GM12878 (cell line): ENCODE measurements around the gene CD63. TPM values are rescaled to one million over a fixed set of nuclear protein-coding genes. Genes with fewer than 3 reads are reported as not detected.

Source experiments
- ATAC-seq: fragments of 200-7000 bp; cut with Tn5 transposase; 3 replicates; pipeline ENCODE4 v1.9.1; 2020; ENCODE audit warnings: mild to moderate bottlenecking, moderate library complexity
- BruUV-seq: library from RNA; stranded (reverse); fragments of 400-500 nt; replicated peaks from 2 replicates; lab custom pipeline; 2021; lab: Mats Ljungman, UMichigan
- CTCF ChIA-PET: fragments of 300-600 bp; sonication (Branson Sonifier 250); formaldehyde crosslinking; extraction: SDS; loops from one replicate; lab custom pipeline; 2021; ENCODE audit warnings: inconsistent platforms; lab: Yijun Ruan, JAX
- POLR2A ChIA-PET: fragments of 350-600 bp; formaldehyde crosslinking; extraction: SDS; loops from one replicate; lab custom pipeline; 2021; ENCODE audit warnings: inconsistent platforms; lab: Charles Lee
- RAD21 ChIA-PET: fragments of 300-600 bp; sonication (Branson Sonifier 250); formaldehyde crosslinking; loops from one replicate; lab custom pipeline; 2023; ENCODE audit warnings: antibody characterized with exemption; ENCODE audit not compliant: unreplicated experiment; lab: Charles Lee
- SMC1A ChIA-PET: fragments of 300-600 bp; sonication (Branson Sonifier 250); formaldehyde crosslinking; loops from one replicate; lab custom pipeline; 2023; ENCODE audit not compliant: unreplicated experiment, uncharacterized antibody; lab: Charles Lee
- DNase-seq: peaks from one replicate; pipeline ENCODE4 v3.0.0-alpha.2; 2011; ENCODE audit warnings: low read depth, low spot score
- FAIRE-seq: peaks from 3 replicates; lab custom pipeline; 2011; peaks lifted over from hg19 to GRCh38; lab: Jason Lieb, UNC
- H2AFZ ChIP-seq: 2 replicates; pipeline ENCODE4 v1.6.0; 2011; ENCODE audit warnings: low read depth, low read length, control low read depth; ENCODE audit not compliant: control insufficient read depth
- H3K27ac ChIP-seq: 2 replicates; pipeline ENCODE4 v1.5.1; 2011; ENCODE audit warnings: control low read depth; ENCODE audit not compliant: control insufficient read depth, insufficient read depth
- H3K27me3 ChIP-seq, 2 experiments: replicated peaks in 1 of 2; 2 replicates each; pipeline versions ENCODE4 v1.6.0 to v1.6.1; 2011; ENCODE audit warnings: low read length in 1 of 2; ENCODE audit not compliant: control insufficient read depth in 2 of 2, insufficient read depth in 2 of 2
- H3K36me3 ChIP-seq, 2 experiments: 2 replicates each; pipeline ENCODE4 v1.5.1; 2011; ENCODE audit warnings: low read length in 1 of 2; ENCODE audit not compliant: control insufficient read depth in 2 of 2, insufficient read depth in 2 of 2
- H3K4me1 ChIP-seq: 2 replicates; pipeline ENCODE4 v1.6.1; 2011; ENCODE audit warnings: mild to moderate bottlenecking, low read length, moderate library complexity, mixed read lengths; ENCODE audit not compliant: control insufficient read depth, insufficient read depth
- H3K4me2 ChIP-seq: 2 replicates; pipeline ENCODE4 v1.6.0; 2011; ENCODE audit warnings: control low read depth; ENCODE audit not compliant: control insufficient read depth, insufficient read depth
- H3K4me3 ChIP-seq: fragments of 200-600 bp; sonication (generic); 2 replicates; pipeline ENCODE4 v1.5.1; 2016
- H3K79me2 ChIP-seq: 2 replicates; pipeline ENCODE4 v1.6.0; 2011; ENCODE audit warnings: low read length; ENCODE audit not compliant: control insufficient read depth, insufficient read depth
- H3K9ac ChIP-seq: 2 replicates; pipeline ENCODE4 v1.8.0; 2011; ENCODE audit warnings: low read length, control low read depth, mixed read lengths; ENCODE audit not compliant: control insufficient read depth, insufficient read depth
- H3K9me3 ChIP-seq: replicated peaks from 3 replicates; pipeline ENCODE4 v1.5.1; 2011; ENCODE audit warnings: mild to moderate bottlenecking, low read length; ENCODE audit not compliant: control insufficient read depth, insufficient read depth
- H4K20me1 ChIP-seq: 2 replicates; pipeline ENCODE4 v1.6.0; 2011; ENCODE audit not compliant: control insufficient read depth, insufficient read depth
- CREM ChIP-seq: IDR thresholded peaks from 2 replicates; pipeline ENCODE4 v1.6.1; 2014; ENCODE audit warnings: antibody characterized with exemption, low read depth
- HDAC2 ChIP-seq: fragments of 200-600 bp; sonication (generic); IDR thresholded peaks from 2 replicates; pipeline ENCODE4 v1.6.1; 2017
- NR2C2 ChIP-seq: IDR thresholded peaks from 2 replicates; pipeline ENCODE4 v1.6.1; 2011; ENCODE audit warnings: borderline replicate concordance, low read depth; ENCODE audit not compliant: control insufficient read depth, insufficient read length
- RBBP5 ChIP-seq: fragments of 200-600 bp; sonication (generic); conservative IDR thresholded peaks from 2 replicates; pipeline ENCODE4 v1.6.1; 2016
- SMC3 ChIP-seq: IDR thresholded peaks from 2 replicates; pipeline ENCODE4 v1.6.1; 2011; ENCODE audit warnings: low read length, improper control_type of control experiment, borderline replicate concordance
- SRF ChIP-seq, 2 experiments: IDR thresholded peaks; 2 replicates each; pipeline ENCODE4 v1.6.1; 2011; ENCODE audit warnings: low read depth in 2 of 2, low read length in 2 of 2, mild to moderate bottlenecking in 1 of 2, moderate library complexity in 1 of 2
- SUZ12 ChIP-seq: fragments of 200-600 bp; sonication (generic); IDR thresholded peaks from one replicate; pipeline ENCODE4 v1.6.1; 2018; ENCODE audit warnings: antibody characterized with exemption, mild to moderate bottlenecking; ENCODE audit not compliant: unreplicated experiment
- ZBED1 ChIP-seq: IDR thresholded peaks from 2 replicates; pipeline ENCODE4 v1.6.1; 2016; ENCODE audit warnings: borderline replicate concordance
- WGBS: methylation state at CpG from one replicate; pipeline ENCODE4 v1.1.6; 2016; ENCODE audit warnings: low lambda C conversion rate; ENCODE audit not compliant: insufficient replicate concordance, insufficient coverage; ENCODE audit errors: missing lambda C conversion rate; 5-methylcytosine and 5-hydroxymethylcytosine counted together
- in situ Hi-C: fragments of 300-500 bp; cut with MboI; formaldehyde crosslinking; loops from 9 replicates; pipeline ENCODE4 v1.14.3; 2018; ENCODE audit warnings: mixed read lengths
- intact Hi-C: fragments of 100-400 bp; cut with micrococcal nuclease; formaldehyde crosslinking; loops from one replicate; pipeline ENCODE4 v1.14.2; 2022; ENCODE audit not compliant: unreplicated experiment
- polyA plus RNA-seq, 11 experiments: library from polyadenylated mRNA; depleted of rRNA in 4 of 11; unstranded in 6 of 11; stranded (reverse) in 5 of 11; fragments of >200 nt; fragmentation: Nextera tagmentation in 4 of 11; fragmentation: Illumina TruSeq in 1 of 11; extraction: Ambion mirVana in 4 of 11; extraction: Trizol in 1 of 11; gene quantifications; 1 replicate in 1 of 11; 2 replicates in 10 of 11; pipeline versions ENCODE4 v1.2.1 to v1.2.3, GENCODE V29; 2011 to 2016; ENCODE audit warnings: inconsistent platforms in 2 of 11, missing spikeins in 2 of 11, low read depth in 1 of 11
- total RNA-seq, 4 experiments: library from RNA; depleted of rRNA in 3 of 4; stranded (reverse); fragments of >200 nt in 3 of 4; fragmentation: Illumina TruSeq in 1 of 4; extraction: Trizol in 1 of 4; gene quantifications; 2 replicates each; pipeline versions ENCODE4 v1.2.1 to v1.2.3, GENCODE V29; 2013 to 2021

The CD63 gene
- total and polyA plus RNA-seq, 10 of the 15 experiments (the other 5 are each of a cell fraction or from before 2014, with no cell fraction given) = 147 to 220 (median 183) TPM

DNA sequence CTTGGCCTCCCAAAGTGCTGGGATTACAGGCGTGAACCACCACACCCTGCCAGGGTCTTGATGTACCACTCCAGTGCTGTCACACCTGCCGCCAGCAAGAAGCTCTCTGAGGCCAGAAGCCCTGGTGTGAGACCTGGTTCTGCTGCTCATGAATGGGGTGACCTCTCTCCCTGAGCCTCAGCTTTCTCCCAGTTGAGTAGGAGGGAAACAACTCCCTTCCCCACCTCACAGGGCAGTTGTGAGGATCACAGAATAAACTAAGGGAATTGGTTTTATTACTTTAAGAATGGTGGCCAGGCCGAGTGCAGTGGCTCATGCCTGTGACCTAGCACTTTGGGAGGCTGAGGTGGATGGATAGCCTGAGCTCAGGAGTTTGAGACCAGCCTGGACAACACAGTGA is 5.8 kb upstream of the CD63 start:
- no TSS peak for BruUV-seq
- DNase-seq (no peak), ATAC-seq (no peak), FAIRE-seq (no peak)
- RAD21 ChIA-PET = interaction anchor here (0.7 to 7.7 kb wide), 4 partner anchors 14 to 95 kb away, joined by 3 to 113 read pairs (median 3); partner anchors contain the start of genes BLOC1S1, DNAJC14 and RDH5
- no peaks in the 10 kb centered on the region for H3K27me3 ChIP-seq
- in situ Hi-C loops = no loop called here
- no peak overlapping the region for H3K27ac ChIP-seq
- no peaks in the 10 kb centered on the region for H4K20me1 ChIP-seq
- TF ChIP-seq RBBP5 (no peak), ZBED1 (no peak), SRF (IDR thresholded peaks at IDR 0.05; ENCODE audit: low read depth in 2 of 2, low read length in 2 of 2) (no peak), NR2C2 (no peak), SMC3 (no peak), HDAC2 (no peak), CREM (no peak), SUZ12 (no peak)
- no peak overlapping the region for H2AFZ ChIP-seq
- no peak overlapping the region for H3K9ac ChIP-seq
- POLR2A ChIA-PET = interaction anchor here (1.2 kb wide), 1 partner anchor 263 kb away, joined by 3 read pairs; the partner anchor contains the start of gene SUOX
- H3K36me3 ChIP-seq = no peaks in the 10 kb centered on the region
- no peak overlapping the region for H3K4me3 ChIP-seq
- no peaks in the 10 kb centered on the region for H3K9me3 ChIP-seq
- H3K4me1 ChIP-seq = peaks cover 12% of the 10 kb centered on the region
- CTCF ChIA-PET = interaction anchor here (0.7 to 7.1 kb wide), 6 partner anchors 8 to 269 kb away, joined by 3 to 205 read pairs (median 4); partner anchors contain the start of genes BLOC1S1 and RDH5
- no peak overlapping the region for H3K4me2 ChIP-seq
- intact Hi-C loops = loop anchor here (10.0 kb wide), 1 partner anchor 450 kb away; the partner anchor contains the start of gene SMARCC2
- SMC1A ChIA-PET = interaction anchor here (0.6 to 1.3 kb wide), 3 partner anchors 10 to 49 kb away, joined by 3 to 4 read pairs (median 3); no protein-coding TSS in a partner anchor
- WGBS = 59% methylated on average over 3 of the region's 3 CpGs
- no peaks in the 10 kb centered on the region; the same call in 1 of the 2 replicates for H3K79me2 ChIP-seq
